HG02970 (cell line): ENCODE measurements around the gene FUT3.
"Not testable (repeated sequence)": the region's sequence is repeated elsewhere in the genome, so short reads cannot be mapped to it uniquely, and the experiment has no call there.

Source experiments
- ATAC-seq: cut with Tn5 transposase; IDR thresholded peaks from one replicate; pipeline ENCODE4 v1.9.1; 2021; ENCODE audit warnings: mild to moderate bottlenecking, moderate library complexity, moderate number of reproducible peaks; ENCODE audit not compliant: unreplicated experiment, low FRiP score

Gene FUT3

DNA sequence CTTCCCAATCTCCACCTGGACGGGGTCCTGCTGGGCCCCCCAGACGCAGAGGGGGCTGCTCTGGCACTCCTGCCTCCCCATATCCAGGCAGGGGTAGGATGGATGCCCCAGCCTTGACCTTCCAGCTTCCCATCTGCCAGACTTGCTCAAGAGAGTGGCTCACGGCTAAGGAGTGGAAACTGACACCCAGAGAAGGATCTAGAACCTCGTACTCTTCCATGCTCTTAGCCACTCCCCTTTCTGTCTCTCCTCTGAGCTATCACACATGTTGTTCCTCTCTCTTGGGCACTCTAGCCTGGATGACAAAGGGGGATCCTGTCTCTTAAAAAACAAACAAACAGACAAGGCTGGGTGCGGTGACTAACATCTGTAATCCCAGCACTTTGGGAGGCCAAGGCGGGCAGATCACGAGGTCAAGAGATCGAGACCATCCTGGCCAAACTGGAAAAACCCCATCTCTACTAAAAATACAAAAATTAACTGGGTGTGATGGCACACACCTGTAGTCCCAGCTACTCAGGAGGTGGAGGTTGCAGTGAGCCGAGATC lies 31.2 kb upstream of the FUT3 start:
- ATAC-seq = no peak

DNA sequence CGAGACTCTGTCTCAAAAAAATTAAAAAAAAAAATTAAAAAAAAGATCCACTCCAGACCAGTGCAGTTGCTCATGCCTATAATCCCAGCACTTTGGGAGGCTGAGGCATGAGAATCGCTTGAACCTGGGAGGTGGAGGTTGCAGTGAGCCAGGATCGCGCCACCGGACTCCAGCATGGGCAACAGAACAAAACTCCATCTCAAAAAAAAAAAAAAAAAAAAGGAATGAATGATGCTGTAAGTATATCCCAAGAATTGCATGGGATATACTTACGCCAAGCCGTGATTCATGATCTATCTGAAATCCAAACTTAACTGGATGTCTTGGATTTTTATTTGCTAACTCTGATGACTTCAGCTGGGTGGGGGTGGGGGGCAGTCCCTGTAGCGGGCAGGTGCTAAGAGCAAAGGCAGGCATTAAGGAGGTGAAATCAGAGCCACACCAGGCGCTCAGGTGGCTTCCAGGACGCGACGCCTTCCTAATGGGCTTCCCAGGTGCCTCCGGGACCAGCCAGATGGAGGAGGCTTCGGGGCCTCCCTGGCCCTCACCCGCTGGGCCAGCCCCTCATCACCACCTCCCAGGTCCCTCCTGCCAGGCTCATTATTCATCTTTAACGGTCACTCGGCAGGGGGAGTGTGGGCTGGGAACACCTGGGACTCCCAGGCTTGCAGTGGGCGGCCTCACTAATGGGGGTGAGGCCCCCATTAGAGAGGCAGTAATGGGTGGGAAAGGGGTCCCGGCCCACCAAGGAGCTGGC lies 30.5 kb upstream of the FUT3 start:
- ATAC-seq = no peak

DNA sequence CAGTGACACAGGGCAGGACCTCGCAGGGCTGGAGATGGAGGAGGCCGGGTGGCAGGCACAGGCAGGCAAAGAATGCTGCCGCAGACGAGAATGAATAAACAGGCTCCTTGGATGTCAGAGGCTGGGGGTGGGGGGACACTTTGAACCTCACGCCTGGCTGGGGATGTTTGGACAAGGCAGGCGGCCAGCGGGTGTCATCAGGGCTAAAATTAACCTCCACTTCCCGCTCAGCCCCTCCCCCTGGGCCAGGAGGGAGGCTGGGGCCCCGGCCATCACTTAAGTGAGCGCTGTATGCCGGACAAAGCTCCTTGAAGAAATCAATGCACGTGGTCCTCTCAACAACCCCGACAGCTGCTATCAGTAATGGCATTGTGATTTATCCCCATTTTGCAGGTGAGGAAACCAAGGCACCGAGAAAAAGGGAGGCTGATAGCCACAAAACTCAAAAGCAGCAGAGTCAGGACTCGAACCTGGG lies 29.4 kb upstream of the FUT3 start:
- no peak for ATAC-seq

DNA sequence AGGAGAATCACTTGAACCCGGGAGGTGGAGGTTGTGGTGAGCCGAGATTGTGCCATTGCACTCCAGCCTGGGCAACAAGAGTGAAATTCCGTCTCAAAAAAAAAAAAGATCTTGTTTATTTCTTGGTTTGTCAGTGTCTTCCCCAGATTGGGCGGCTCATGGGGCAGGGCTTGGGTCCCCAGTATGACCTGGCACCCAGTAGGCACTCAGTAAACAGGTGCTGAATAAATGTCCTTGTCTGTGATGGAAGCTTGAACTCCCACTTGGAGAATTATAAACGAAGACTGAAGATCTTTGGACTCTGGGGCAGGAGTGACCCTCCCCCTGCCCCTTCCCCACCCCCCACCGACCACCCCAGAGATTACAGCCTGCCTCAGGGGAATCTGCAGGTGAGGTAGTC lies 28.9 kb upstream of the FUT3 start:
- ATAC-seq = no peak

DNA sequence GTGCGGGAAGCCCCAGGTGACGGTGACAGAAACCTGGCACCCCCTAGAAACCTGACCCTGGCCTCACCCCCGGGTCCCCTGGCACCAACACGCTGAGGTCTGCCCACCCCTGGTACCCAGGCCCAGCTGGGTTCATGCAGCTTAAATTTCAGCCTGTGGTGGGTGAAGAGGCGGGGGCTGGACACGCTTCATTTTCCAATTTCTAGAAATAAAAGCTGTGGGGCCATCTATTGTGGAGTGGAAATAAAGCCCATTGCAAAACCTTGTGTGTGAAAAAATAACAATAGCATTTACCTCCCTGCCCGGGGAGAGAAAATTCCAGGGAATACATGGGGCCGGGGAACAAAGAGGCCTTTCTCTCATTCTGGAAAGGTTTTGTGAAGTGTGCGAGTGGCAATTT lies 26.6 kb upstream of the FUT3 start:
- ATAC-seq = no peak

DNA sequence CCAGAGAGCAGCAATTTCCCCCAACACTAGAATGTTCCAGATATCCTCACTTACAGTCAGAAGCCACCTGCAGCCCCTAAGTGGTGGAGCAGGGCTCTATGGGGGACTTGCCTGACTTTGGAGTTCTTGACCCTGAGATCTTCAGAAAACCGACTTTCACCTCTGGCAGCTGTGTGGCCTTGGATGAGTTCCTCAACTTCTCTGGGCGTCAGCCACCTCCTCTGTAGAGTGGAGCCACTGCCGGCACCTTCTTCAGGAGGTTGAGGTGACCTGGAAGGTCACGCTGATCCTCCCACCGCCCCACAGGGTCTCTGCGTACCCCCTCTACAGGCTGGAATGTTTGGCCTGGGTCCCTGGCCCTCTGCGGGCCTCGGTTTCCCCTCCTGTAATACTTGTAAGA lies 26.2 kb upstream of the FUT3 start:
- no peak for ATAC-seq

DNA sequence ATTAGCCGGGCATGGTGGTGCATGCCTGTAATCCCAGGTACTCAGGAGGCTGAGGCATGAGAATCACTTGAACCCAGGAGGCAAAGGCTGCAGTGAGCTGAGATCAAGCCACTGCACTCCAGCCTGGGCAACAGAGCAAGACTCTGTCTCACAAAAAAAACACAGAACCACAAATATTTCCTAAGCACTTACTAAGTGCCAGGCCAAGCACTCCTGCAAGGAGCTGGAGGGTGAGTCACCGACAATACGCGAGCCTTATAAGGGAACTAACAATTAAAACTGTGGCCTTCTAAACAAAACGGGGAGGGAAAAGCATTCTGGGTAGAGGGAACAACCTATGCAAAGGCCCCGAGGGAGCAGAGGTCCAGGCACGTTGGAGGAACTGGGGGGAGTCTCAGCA lies 23.2 kb upstream of the FUT3 start:
- not testable (repeated sequence) for ATAC-seq

DNA sequence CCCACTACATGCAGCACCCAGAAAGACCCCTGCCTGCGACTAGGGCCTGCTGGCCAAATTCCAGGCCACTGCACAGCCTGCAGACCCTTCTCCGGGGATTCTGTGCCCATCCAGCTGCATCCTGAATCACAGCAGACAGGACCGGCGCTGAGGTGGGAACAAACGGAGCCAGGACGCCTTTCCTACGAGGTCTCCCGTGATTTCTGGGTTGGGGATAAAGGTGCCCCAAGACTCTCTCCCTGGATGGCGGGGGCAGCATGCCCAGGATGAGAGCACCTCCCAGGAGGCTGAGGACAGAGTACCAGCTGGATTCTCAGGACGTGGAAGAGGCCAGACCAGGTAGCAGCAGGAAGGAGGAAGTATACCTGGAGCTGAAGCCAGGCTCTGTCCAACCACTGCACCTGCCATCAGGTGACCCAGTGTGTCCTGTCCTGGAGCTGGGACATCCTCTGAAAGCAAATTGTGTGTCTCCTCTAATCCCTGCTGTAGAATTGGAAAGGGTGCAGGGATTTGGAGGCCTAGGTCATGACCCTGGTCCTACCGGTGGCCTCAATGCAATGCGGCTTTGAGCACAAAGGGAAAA lies 22.5 kb upstream of the FUT3 start:
- no peak for ATAC-seq

DNA sequence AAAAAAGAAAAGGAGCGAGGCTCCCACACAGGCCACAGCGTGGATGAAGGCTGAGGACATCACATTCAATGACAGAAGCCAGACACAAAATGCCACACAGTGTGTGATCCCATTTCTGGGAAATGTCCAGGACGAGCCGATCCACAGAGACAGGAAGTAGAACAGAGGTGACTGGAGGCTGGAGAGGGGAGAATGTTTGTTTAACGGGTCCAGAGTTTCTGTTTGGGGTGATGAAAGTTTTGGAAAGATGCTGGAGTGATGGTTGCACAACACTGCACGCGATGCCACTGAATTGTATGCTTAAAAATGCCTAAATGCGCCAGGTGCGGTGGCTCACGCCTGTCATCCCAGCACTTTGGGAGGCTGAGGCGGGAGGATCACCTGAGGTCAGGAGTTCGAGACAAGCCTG lies 19.7 kb upstream of the FUT3 start:
- ATAC-seq = no peak

DNA sequence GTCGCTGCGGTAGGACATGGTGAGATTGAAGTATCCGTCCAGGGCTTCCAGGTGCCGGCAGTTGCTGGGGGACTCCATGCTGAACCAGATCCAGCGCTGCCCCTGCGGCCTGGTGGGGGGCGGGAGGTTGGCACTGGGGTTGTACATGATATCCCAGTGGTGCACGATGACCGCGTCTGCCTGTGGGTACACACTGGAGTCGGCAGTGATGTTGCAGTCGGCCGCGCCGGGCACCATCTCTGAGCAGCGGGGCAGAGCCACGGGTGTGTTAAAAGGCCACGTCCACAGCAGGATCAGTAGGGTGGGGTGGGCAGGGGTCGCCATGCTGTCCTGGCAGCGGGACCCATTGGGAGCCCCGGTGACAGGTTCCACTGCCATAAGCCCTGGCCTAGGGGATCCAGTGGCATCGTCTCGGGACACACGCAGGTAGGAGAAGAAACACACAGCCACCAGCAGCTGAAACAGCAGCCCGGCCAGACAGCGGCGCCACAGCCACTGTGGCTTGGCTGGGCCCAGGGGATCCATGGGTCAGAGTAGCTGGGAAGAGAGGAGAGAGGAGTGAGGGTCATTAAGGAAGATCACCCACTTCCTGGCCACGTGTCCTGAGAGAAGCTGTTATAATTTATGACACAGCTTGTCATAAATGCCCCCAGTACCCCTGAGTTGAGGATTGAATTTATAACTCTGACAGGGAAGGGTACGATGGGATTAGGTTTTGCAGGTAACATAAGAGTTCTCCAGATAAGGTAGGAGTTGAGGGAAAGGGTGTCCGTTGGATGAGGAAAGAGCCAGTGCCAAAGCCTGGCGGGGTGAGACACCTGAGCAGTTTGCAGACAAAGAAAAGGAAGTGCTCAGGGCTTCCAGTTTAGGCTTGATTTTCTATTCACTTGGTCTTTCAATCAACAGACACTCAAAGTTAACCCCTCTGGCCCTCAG lies 16.2 kb upstream of the FUT3 start:
- ATAC-seq = no peak

DNA sequence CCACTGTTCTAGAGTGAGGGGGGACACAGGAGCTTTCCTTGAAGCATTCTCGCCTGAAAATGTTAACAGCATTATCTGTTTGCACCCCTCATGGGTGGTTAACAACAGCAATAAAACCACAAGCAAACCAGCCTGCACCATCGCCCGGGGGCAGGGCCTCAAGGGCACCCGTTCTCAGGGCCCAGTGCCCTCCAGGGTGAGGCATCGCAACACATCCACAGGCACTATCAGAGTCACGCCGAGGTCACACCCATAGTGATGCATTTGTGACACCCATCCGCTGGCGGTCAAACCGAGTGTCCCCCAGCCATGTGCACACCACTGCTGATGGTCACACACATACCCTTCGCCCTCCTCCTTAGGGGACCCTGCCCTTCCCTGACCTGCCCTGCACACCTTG lies 14.5 kb upstream of the FUT3 start:
- ATAC-seq = no peak

DNA sequence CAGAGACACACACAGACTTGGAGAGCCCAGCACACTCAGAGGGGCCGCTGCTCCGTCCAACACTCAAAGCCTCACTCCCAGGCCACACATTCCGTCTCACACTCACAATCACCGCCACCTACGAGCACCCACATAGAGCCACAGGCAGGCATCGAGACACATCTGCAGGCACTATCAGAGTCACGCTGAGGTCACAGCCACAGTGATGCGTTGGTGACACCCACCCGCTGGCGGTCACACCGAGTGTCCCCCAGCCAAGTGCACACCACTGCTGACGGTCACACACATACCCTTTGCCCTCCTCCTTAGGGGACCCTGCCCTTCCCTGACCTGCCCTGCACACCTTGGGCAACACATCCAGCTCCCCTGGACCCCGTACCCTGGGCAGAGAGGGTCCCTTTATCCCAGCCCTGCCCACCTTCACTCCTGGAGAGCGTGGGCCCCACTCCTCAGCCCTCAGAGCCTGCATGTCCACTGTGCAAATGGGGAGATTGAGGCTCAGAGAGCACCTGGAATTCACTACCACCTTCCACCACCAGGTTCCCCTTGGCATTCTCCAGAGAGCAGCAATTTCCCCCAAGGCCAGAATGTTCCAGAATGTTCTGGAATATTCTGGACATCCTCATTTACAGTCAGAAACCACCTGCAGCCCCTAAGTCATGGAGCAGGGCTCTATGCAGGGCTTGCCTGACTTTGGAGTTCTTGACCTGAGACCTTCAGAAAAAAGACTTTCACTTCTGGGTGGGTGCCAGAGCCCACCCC lies 13.7 kb upstream of the FUT3 start:
- no peak for ATAC-seq

DNA sequence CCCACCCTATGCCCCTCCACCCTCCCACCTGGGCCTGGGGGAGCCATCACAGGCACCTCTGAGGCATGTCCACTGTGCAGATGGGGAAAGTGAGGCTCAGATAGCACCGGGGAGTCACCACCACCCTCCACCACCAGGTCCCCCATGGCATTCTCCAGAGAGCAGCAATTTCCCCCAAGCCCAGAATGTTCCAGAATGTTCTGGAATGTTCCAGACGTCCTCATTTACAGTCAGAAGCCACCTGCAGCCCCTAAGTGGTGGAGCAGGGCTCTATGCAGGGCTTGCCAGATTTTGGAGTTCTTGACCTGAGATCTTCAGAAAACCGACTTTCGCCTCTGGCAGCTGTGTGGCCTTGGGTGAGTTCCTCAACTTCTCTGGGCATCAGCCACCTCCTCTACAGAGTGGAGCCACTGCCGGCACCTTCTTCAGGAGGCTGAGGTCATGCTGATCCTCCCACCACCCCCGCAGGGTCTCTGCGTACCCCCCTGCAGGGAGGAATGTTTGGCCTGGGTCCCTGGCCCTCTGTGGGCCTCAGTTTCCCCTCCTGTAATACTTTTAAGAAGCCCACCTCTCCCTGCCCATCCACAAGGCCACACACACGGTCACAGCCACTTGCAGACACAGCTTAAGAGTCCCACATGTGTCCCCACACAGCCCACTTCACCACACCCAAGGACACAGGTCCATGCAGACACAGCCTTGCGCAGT lies 12.9 kb upstream of the FUT3 start:
- no peak for ATAC-seq

DNA sequence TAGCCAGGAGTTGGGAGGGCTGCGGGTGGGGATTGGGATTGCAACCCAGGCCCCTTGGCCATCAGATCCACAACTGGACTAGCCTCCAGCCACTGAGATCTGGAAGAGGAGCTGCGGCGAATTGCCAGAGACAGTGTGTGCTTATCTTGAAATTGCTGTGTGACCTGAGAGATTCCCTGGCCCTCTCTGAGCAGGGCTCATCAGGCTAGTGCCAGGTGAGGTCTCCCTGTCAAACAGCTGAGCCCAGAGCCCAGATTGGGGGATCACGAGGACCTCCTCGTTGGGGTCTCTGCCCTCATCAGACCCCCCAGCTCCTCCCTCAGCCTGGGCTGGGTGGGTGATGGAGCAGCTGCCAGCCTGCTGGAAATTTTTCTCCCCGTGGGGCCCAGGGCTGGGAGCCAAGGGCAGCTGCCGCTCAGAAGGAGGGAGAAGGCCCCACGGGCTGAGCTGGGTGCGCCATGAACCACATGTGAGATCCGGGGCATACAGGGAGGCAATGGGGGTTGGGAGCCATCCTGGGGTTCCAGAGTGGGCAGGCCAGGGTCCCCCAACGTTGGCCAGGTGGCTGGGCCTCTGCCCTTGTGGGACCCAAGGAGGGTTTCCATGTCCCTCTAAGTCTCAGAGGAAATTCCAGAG lies 11.9 kb upstream of the FUT3 start:
- ATAC-seq = no peak

DNA sequence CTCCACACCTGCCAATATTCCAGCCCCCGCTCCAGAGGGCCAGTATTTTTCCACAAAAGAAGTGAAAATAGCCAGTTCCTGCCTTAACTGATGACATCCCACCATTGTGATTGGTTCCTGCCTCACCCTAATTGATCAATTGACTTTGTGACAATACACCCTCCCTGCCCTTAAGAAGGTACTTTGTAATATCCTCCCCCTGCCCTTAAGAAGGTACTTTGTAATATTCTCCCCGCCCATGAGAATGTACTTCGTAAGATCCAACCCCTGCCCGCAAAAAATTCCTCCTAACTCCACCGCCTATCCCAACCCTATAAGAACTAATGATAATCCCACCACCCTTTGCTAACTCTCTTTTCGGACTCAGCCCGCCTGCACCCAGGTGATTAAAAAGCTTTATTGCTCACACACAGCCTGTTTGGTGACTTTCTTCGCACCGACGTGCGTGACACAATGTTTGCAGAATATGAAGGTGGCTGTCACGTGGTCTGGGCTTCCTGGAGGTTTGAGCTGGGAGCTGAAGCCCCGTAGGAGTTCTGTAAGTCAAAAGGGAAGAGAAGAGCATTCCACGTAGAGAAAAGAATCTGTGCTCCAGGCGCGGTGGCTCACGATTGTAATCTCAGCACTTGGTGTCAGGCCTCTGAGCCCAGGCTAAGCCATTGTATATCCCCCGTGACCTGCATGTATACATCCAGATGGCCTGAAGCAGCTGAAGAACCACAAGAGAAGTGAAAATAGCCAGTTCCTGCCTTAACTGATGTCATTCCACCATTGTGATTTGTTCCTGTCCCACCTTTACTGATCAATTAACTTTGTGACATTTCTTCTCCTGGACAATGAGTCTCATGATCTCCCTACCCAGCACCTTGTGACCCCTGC lies 6.2 kb upstream of the FUT3 start:
- ATAC-seq = no peak

DNA sequence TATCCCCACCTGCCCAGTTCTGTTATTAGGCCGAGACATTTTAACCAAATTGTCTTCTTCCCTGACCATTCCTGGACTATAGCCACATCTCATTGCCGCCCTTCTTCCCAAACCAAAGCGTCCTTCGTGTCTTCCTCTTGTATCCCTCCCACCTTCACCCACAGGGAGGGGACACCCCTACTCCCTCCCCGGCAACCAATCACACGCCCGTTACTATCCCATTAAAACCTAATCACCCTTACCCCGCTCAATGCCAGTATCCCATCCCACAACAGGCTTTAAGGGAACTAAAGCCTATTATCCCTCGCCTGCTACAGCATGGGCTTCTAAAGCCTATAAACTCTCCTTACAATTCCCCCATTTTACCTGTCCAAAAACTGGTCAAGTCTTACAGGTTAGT lies 3.9 kb upstream of the FUT3 start:
- not testable (repeated sequence) for ATAC-seq

DNA sequence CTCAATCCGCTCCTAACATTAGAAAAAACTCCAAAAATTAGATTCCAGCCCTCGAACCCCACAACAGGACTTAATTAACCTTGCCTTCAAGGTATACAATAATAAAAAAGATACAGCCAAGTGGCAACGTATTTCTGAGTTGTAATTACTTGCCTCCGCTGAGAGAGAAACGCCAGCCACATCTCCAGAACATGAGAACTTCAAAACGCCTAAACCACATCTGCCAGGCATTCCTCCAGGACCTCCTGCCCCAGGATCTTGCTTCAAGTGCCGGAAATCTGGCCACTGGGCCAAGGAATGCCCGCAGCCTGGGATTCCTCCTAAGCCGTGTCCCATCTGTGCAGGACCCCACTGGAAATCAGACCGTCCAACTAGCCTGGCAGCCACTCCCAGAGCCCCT lies 2.9 kb upstream of the FUT3 start:
- not testable (repeated sequence) for ATAC-seq

DNA sequence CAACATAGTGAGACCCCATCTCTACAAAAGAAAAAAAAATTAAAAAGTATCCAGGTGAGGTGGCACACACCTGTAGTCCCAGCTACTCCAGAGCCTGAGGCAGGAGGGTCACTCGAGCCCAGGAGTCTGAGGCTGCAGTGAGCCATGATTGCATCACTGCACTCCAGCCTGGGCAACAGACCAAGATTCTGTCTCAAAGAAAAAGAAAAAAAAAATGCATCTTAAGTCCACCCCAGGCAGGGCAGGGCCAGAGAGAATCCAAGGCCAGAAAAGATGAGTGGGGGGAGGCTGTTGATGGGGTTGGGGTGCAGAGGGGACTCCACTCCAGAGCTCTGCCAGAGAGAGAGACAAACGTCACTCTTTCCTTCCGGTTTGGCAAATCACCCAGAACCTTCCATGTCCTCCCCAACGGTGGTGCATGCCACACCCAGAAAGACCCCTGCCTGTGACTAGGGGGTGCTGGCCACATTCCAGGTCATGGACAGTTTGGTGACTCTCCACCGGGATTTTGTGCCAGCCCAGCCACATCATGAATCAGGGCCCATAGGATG lies 431 bp downstream of the FUT3 start:
- no peak for ATAC-seq
